Measurements from ENCODE around the gene PTTG1.

- TF ChIP-seq CTCF (IDR thresholded peaks at IDR 0.05 in 2 of 3, conservative IDR thresholded peaks at IDR 0.05 in 1 of 3; ENCODE audit: insufficient read depth in 2 of 3, low read depth in 1 of 3, low read length in 3 of 3) (no peak), IRF1 (CRISPR knock-in tag; IDR thresholded peaks at IDR 0.05; ENCODE audit: borderline replicate concordance) (no peak), NR3C1 (CRISPR knock-in tag; IDR thresholded peaks at IDR 0.05) (no peak), ZNF184 (CRISPR knock-in tag; IDR thresholded peaks at IDR 0.05) (no peak), TOE1 (IDR thresholded peaks at IDR 0.05; ENCODE audit: borderline replicate concordance) (no peak), TOE1 (CRISPR knock-in tag; IDR thresholded peaks at IDR 0.05; ENCODE audit: borderline replicate concordance, low read depth) (no peak), PTTG1 (tag; IDR thresholded peaks at IDR 0.05; ENCODE audit: low read depth) (no peak), ARNT (IDR thresholded peaks at IDR 0.05) (no peak), ZNF699 (CRISPR knock-in tag; IDR thresholded peaks at IDR 0.05; ENCODE audit: insufficient replicate concordance) (no peak), ILF3 (IDR thresholded peaks at IDR 0.05; ENCODE audit: borderline replicate concordance) (no peak), C11orf30 (IDR thresholded peaks at IDR 0.05; ENCODE audit: low read depth) (no peak), RUNX1 (IDR thresholded peaks at IDR 0.05; ENCODE audit: low read depth) (no peak), GMEB1 (CRISPR knock-in tag; IDR thresholded peaks at IDR 0.05) (no peak), JUND (IDR thresholded peaks at IDR 0.05; ENCODE audit: borderline replicate concordance, low read depth, low read length) (no peak), JUND (tag; IDR thresholded peaks at IDR 0.05; ENCODE audit: borderline replicate concordance, low read depth, low read length) (no peak)
These were observed 56.5 kb downstream of the PTTG1 start for GRCh38 chr5:160478163-160478562.

Data from K562 (cell line).